Fibroblast of skin of scalp (primary cell): ENCODE measurements around the gene PARD3B. TPM values are rescaled to one million over a fixed set of nuclear protein-coding genes. Genes with fewer than 3 reads are reported as not detected.
A peak's percentile ranks its signal among the peaks of the same experiment; 100 is the strongest.

Source experiments
- DNase-seq: peaks from one replicate; pipeline ENCODE4 v3.0.0-alpha.2; 2013
- polyA plus RNA-seq, 2 experiments: library from polyadenylated mRNA; unstranded; fragments of 120-200 nt; gene quantifications; one replicate each; pipeline ENCODE4 v1.2.1, GENCODE V29; 2013; ENCODE audit not compliant: insufficient read length in 2 of 2

Gene PARD3B
- 3.3 TPM for polyA plus RNA-seq (2013, experiment 1 of 2; ENCODE audit: insufficient read length)
- polyA plus RNA-seq (2013, experiment 2 of 2; ENCODE audit: insufficient read length): 4.4 TPM

GRCh38 chr2:204544961-204545860, at the start of gene PARD3B:
PARD3B (plus strand) TSS chr2:204545475; CDS start chr2:204546000, 525 bp downstream.
- peak; percentile 72 for DNase-seq

- no peak for DNase-seq
Measured at GRCh38 chr2:204496779-204497178, 48.5 kb upstream of the PARD3B start.

- DNase-seq: no peak
Measured at GRCh38 chr2:204497855-204498254, 47.4 kb upstream of the PARD3B start.

- no peak for DNase-seq
Measured at GRCh38 chr2:204498291-204498690, 47.0 kb upstream of the PARD3B start.

GRCh38 chr2:204503869-204504268, 41.4 kb upstream of the PARD3B start:
- peak; percentile 18 for DNase-seq

GRCh38 chr2:204504594-204504993, 40.7 kb upstream of the PARD3B start:
- DNase-seq: no peak

GRCh38 chr2:204505488-204505887, 39.8 kb upstream of the PARD3B start:
- no peak for DNase-seq

GRCh38 chr2:204505946-204506345, 39.3 kb upstream of the PARD3B start:
- peak; percentile 74 for DNase-seq

GRCh38 chr2:204507636-204508035, 37.6 kb upstream of the PARD3B start:
- no peak for DNase-seq

GRCh38 chr2:204510709-204511420, 34.4 kb upstream of the PARD3B start:
- DNase-seq: no peak

GRCh38 chr2:204514439-204514838, 30.8 kb upstream of the PARD3B start:
- no peak for DNase-seq

- no peak for DNase-seq
Measured at GRCh38 chr2:204515416-204515815, 29.9 kb upstream of the PARD3B start.

GRCh38 chr2:204517154-204517553, 28.1 kb upstream of the PARD3B start:
- no peak for DNase-seq

GRCh38 chr2:204529795-204530463, 15.3 kb upstream of the PARD3B start:
- DNase-seq: no peak

- no peak for DNase-seq
Measured at GRCh38 chr2:204530464-204530805, 14.8 kb upstream of the PARD3B start.

- peak; percentile 40 for DNase-seq
Measured at GRCh38 chr2:204533629-204534370, 11.5 kb upstream of the PARD3B start.

- no peak for DNase-seq
Measured at GRCh38 chr2:204535356-204535755, 9.9 kb upstream of the PARD3B start.

GRCh38 chr2:204535764-204536163, 9.5 kb upstream of the PARD3B start:
- DNase-seq: no peak

GRCh38 chr2:204538182-204539018, 6.9 kb upstream of the PARD3B start:
- peak; percentile 63 for DNase-seq

- no peak for DNase-seq
Measured at GRCh38 chr2:204539019-204539385, 6.3 kb upstream of the PARD3B start.

GRCh38 chr2:204541637-204542036, 3.6 kb upstream of the PARD3B start:
- DNase-seq: no peak
